Uterine smooth muscle cell (primary cell): ENCODE data around the gene EPC1. TPM values are rescaled to one million over a fixed set of nuclear protein-coding genes. Genes with fewer than 3 reads are reported as not detected.

ENCODE experiments used
- total RNA-seq: library from RNA; depleted of rRNA; stranded (reverse); fragments of >200 nt; gene quantifications from 2 replicates; pipeline ENCODE4 v1.2.3, GENCODE V29; 2014

EPC1 gene
- total RNA-seq, result 21.0 and 22.0 TPM in 2 replicates

GRCh38 chr10:32346551-32347362 is at the start of gene EPC1:
TSS of gene EPC1 (minus strand) at chr10:32347158. CDS start at chr10:32346915, 243 bp downstream.

Other genes starting within 250 kb of the EPC1 start
- 8.7 and 10.7 TPM in 2 replicates for gene CCDC7, start 99.0 kb upstream of the EPC1 start, total RNA-seq